Muscle layer of duodenum (tissue), 2 donors: ENCODE data around the gene OXSM.

Experiments
- H3K27ac ChIP-seq: one replicate; pipeline ENCODE4 v1.7.0; 2013; ENCODE audit warnings: mild to moderate bottlenecking, low read length
- H3K27me3 ChIP-seq: one replicate; pipeline ENCODE4 v1.7.0; 2013; ENCODE audit warnings: low read depth, mild to moderate bottlenecking, control low read depth, low read length
- H3K36me3 ChIP-seq, 2 donors: one replicate each; pipeline ENCODE4 v1.7.0; 2013; ENCODE audit warnings: low read length in 2 of 2, control low read depth in 1 of 2, mild to moderate bottlenecking in 1 of 2; ENCODE audit not compliant: insufficient read depth in 2 of 2, control insufficient read depth in 1 of 2
- H3K4me1 ChIP-seq, 2 donors: one replicate each; pipeline ENCODE4 v1.7.0; 2013; ENCODE audit warnings: low read length in 2 of 2, mild to moderate bottlenecking in 2 of 2, control low read depth in 1 of 2, moderate library complexity in 1 of 2; ENCODE audit not compliant: insufficient read depth in 2 of 2, control insufficient read depth in 1 of 2
- H3K4me3 ChIP-seq, 2 donors: one replicate each; pipeline ENCODE4 v1.7.0; 2013; ENCODE audit warnings: low read length in 2 of 2, low read depth in 1 of 2, mild to moderate bottlenecking in 1 of 2
- H3K9me3 ChIP-seq, 2 donors: one replicate each; pipeline ENCODE4 v1.7.0; 2013; ENCODE audit warnings: low read length in 2 of 2, control low read depth in 1 of 2, mild to moderate bottlenecking in 1 of 2; ENCODE audit not compliant: control insufficient read depth in 1 of 2
- donor health status: healthy.

Gene OXSM

DNA sequence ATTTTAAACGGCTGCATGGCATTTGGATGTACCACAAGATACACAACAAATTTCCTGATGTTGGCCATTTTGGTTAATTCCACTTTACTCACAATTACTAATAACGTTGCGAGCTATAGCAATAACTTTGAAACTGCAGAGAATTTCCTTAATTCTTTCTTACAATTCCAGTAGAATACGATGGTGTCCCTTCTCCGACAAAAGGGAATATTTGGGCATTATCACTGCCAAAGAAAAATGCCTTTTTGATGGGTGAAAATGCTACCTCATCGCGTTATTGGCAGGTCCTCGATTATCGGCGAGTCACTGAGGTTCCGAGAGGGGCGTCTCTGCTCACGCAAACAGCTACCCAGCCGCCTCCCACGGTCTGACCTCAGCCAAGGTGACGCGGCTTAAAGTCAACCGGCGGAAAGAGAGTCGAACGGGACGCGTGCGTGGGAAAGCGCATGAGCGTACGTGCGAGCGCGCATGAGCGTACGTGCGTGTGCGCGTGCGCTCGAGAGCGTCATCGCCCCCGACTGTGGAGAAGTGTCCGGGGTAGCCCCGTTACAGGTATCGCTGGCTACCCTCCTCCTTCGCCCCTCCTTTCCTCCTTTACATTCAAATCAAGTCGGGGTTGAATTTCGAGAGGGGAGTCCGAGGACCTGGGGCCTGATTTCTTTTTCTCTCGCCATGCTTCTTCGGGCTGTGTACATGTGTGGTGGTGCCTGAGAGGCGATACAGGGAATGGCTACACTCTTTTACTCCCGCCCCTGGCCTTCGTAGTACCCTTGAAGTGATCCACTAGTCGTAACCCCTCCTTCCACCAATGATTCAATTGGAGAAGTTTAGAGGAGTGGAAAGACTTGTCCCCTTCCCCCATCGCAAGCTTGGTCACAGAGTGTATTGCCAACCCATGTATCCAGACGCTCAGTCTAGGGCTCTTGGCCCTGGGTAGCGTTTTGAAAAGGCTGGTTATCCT, at the start of gene OXSM:
OXSM (plus strand) TSS at position 495 of the 961 bp plus-strand sequence. CDS start 931 bp downstream, outside the sequence.
- H3K9me3 ChIP-seq: no peaks in the 10 kb centered on the region
- peak within 1 kb of the TSS; percentile 76 to 96 for H3K4me3 ChIP-seq
- H3K27me3 ChIP-seq: no peaks in the 10 kb centered on the region
- H3K36me3 ChIP-seq: peaks cover 5 to 6% of the 10 kb centered on the region in 2 donors
- peaks cover 4 to 16% of the 10 kb centered on the region in 2 donors for H3K4me1 ChIP-seq
- peak within 1 kb of the TSS; percentile 91 for H3K27ac ChIP-seq

DNA sequence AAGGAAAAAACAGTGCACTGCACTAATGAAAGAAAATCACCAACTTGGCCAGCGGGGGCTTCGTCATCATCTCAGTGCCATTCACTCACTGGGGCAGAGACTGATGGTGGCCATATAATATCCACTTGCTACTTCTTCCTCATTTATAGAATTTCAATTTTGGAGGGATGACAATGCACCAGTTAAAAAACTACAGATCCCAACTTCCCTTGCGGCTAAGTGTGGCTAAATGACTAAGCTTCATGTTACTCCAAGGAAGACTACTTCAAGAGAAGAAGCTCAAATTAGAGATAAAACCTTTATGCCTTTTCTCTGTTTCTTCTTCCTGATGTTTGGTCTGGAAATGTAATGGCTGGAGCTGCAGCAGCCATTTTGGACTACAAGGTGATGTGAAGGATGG, 45.4 kb upstream of the OXSM start:
- Histone ChIP-seq H3K4me3 (no peak overlapping the region), H3K27ac (no peak overlapping the region), H3K36me3 (peaks cover 0 to 22% of the 10 kb centered on the region in 2 donors), H3K27me3 (no peaks in the 10 kb centered on the region), H3K4me1 (peaks cover 0 to 3% of the 10 kb centered on the region in 2 donors), H3K9me3 (no peaks in the 10 kb centered on the region)

DNA sequence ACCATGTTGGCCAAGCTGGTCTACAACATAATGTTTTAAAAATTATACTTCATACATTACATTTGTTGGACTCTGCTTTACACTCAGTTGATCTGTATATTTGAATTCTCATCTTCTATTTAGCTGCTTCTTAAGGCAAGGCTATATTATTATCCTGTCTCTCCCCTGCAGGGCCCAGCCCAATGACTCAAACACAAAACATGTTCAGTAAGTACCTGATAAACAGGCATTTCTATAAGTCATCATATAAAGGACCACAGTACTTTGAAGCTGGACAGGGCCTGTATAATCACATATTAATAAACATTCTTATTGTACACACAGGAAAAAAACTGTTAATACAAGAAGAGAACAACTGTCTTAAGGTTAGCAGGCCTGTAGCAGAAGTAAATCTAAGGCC, 42.9 kb upstream of the OXSM start:
- Histone ChIP-seq H3K4me1 (peaks cover 0 to 1% of the 10 kb centered on the region in 2 donors), H3K4me3 (no peak overlapping the region), H3K36me3 (peaks cover 0 to 42% of the 10 kb centered on the region in 2 donors), H3K27me3 (no peaks in the 10 kb centered on the region), H3K27ac (no peak overlapping the region), H3K9me3 (no peaks in the 10 kb centered on the region)

DNA sequence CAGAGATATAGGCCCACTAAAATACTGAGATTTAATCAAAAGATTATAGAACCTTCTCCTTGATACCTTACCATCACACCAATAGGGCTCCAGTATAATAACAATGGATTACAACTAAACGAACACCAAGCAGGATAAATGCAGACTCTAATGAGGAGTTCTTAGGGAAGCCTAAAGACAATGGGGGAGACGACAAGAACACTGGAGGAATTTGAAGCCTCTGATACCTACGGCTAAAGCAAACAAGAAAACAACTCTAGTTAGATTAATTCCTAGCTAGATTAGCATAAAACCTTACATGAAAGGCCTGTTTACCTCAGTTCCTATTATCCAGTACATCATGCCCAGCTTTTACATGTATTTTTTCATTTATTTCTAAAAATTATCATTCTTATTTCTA, 41.7 kb upstream of the OXSM start:
- H3K9me3 ChIP-seq: no peaks in the 10 kb centered on the region
- no peak overlapping the region for H3K4me3 ChIP-seq
- H3K36me3 ChIP-seq: peaks cover 0 to 42% of the 10 kb centered on the region in 2 donors
- no peak overlapping the region for H3K27ac ChIP-seq
- no peaks in the 10 kb centered on the region for H3K27me3 ChIP-seq
- H3K4me1 ChIP-seq: no peaks in the 10 kb centered on the region

DNA sequence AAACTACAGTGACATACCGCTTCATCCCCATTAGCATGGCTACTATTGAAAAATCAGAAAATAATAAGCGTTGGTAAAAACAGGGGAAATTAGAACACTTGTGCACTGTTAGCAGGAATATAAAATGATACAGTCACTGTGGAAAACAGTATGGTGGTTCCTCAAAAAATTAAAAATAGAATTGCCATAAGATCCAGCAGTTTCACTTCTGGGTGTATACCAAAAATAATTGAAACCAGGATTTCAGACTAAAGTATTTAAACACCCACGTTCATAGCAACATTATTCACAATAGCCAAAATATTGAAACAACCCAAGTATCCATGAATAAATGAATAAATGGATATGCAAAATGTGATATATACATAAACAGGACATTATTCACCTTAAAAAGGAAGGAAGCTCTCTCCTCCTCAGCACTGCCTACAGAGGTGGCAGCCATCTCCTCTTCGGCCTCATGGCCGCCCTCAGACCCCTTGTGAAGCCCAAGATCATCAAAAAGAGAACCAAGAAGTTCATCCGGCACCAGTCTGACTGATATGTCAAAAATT, 40.8 kb upstream of the OXSM start:
- Histone ChIP-seq H3K4me1 (no peaks in the 10 kb centered on the region), H3K36me3 (peaks cover 0 to 42% of the 10 kb centered on the region in 2 donors), H3K27me3 (no peaks in the 10 kb centered on the region), H3K9me3 (no peaks in the 10 kb centered on the region), H3K4me3 (no peak overlapping the region), H3K27ac (no peak overlapping the region)

DNA sequence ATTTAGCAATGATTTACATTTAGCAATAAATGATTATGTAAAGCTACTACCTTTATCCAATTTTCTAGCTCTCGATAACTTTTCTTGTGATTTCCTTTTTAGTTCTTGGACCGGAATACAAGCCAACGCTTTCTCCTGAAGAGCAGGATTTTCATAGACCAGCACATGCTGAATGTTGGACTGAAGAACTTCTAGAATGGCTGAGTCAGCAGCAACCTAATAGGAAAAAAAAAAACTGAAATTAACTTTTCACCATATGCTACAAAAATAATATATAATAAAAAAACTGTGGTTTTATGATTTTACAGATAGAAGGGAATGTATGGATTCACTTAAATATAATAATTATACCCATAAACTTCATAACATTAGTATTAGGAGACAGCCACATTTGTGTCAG, 38.8 kb upstream of the OXSM start:
- Histone ChIP-seq H3K4me1 (no peaks in the 10 kb centered on the region), H3K9me3 (no peaks in the 10 kb centered on the region), H3K27me3 (no peaks in the 10 kb centered on the region), H3K4me3 (no peak overlapping the region), H3K27ac (no peak overlapping the region), H3K36me3 (peaks cover under 1 to 35% of the 10 kb centered on the region in 2 donors)

DNA sequence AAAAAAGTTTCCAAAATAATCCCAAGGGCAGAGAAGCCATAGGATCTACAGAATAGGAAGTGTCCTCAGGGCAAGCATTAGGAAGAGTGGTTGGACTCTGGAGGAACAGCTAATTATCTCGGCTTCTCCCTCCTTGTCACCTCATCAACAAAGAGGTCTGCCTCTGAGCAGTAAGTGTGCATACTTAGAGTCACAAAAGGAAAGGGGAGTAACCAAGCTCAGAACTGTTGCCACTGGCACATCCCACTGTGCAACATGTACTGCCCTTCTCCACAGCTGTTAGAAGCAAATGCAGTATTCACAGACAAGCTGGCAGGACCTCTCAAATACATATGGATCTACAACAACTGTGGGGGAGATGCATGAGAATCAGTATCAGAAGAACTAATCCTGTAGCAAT, 38.2 kb upstream of the OXSM start:
- Histone ChIP-seq H3K4me1 (no peaks in the 10 kb centered on the region), H3K27me3 (no peaks in the 10 kb centered on the region), H3K4me3 (no peak overlapping the region), H3K9me3 (no peaks in the 10 kb centered on the region), H3K36me3 (peaks cover 8 to 35% of the 10 kb centered on the region in 2 donors), H3K27ac (no peak overlapping the region)

DNA sequence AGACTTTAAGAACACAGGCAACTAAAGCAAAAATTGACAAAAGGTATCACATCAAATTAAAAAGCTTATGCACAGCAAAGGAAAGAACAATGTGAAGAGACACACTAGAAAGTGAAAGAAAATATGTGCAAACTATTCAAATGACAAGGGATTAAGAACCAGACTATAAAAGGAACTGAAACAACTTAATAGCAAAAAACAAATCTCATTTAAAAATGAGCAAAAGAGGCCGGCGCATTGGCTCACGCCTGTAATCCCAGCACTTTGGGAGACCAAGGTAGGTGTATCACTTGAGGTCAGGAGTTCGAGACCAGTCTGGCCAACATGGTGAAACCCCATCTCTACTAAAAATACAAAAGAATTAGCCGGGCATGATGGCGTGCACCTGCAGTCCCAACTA, 21.0 kb upstream of the OXSM start:
- H3K9me3 ChIP-seq: no peaks in the 10 kb centered on the region
- peaks cover 4 to 7% of the 10 kb centered on the region in 2 donors for H3K36me3 ChIP-seq
- no peak overlapping the region for H3K4me3 ChIP-seq
- no peaks in the 10 kb centered on the region for H3K4me1 ChIP-seq
- no peaks in the 10 kb centered on the region for H3K27me3 ChIP-seq
- H3K27ac ChIP-seq: no peak overlapping the region

DNA sequence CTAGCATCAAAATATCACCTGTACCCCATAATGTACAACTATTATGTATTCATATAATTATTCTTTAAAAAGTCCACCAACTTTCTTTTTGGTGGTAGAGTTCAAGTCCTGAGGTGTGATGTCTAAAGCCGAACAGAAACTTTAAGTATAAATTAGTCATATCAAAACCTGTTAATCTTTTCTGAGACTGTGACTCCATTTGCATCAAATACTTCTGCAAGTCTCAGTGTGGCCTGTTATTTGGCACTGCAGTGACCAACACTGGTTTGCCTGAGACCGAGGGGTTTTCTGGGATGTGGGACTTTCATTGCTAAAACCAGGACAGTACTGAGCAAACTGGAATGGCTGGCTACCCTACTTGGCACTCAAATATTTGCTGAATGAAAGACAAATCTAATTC, 14.0 kb upstream of the OXSM start:
- no peak overlapping the region for H3K4me3 ChIP-seq
- no peak overlapping the region for H3K27ac ChIP-seq
- H3K4me1 ChIP-seq: peaks cover 0 to under 1% of the 10 kb centered on the region in 2 donors
- H3K27me3 ChIP-seq: no peaks in the 10 kb centered on the region
- H3K9me3 ChIP-seq: no peaks in the 10 kb centered on the region
- H3K36me3 ChIP-seq: peaks cover 9 to 40% of the 10 kb centered on the region in 2 donors

DNA sequence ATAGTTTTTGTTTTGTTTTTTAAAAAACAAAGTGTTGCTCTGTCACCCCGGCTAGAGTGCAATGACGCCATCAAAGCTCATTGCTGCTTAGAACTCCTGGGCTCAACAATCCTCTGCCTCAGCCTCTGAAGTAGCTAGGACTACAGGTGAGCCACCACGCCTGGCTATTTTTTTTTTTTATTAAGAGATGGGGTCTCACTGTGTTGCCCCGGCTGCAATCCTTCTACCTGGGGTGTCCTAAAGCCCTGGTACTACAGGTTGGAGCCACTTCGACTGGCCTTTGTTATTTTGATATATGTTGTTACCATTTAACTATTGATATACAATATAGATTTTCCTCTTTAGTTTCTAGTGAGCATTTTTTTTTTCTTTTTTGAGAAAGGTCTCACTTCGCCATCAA, 9.3 kb upstream of the OXSM start:
- H3K27ac ChIP-seq: no peak overlapping the region

DNA sequence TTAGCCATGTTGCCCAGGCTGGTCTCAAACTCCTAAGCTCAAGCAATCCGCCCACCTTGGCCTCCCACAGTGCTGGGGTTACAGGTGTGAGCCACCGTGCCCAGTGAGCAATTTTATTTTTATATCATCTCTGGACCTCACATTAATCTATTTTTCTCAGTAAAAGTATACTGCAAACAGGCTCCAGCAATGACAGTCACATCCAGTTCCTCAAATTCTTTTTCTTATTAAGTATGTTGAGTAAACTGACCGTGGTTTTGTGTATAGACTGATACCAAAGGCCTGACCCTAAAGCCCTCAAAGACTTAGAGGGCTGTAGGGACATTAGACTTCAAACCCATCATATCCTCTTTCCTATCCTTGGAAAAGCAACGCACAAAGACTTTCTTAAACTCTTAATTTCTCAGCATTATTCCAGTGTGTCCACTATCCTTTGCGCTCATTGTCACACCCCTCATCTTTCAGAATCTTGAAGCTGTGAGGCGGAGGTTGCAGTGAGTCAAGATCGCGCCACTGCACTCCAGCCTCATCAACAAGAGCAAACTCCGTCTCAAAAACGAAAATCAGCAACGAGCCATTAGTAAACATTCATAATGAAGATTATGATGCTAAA, 8.6 kb upstream of the OXSM start:
- Histone ChIP-seq H3K4me3 (peak overlapping the region; percentile 17 to 83), H3K27ac (no peak overlapping the region), H3K4me1 (peaks cover 0 to 16% of the 10 kb centered on the region in 2 donors), H3K36me3 (peaks cover 7 to 21% of the 10 kb centered on the region in 2 donors), H3K9me3 (no peaks in the 10 kb centered on the region), H3K27me3 (no peaks in the 10 kb centered on the region)

More for the DNA sequence above, 9.3 kb upstream of the OXSM start:
- H3K36me3 ChIP-seq: peaks cover 9 to 25% of the 10 kb centered on the region in 2 donors
- no peak overlapping the region for H3K4me3 ChIP-seq
- no peaks in the 10 kb centered on the region for H3K27me3 ChIP-seq
- H3K4me1 ChIP-seq: peaks cover 0 to 16% of the 10 kb centered on the region in 2 donors
- H3K9me3 ChIP-seq: no peaks in the 10 kb centered on the region
